HepG2 (cell line): ENCODE results near the gene NUBP2. TPM values are rescaled to one million over a fixed set of nuclear protein-coding genes. Genes with fewer than 3 reads are reported as not detected.

Experiments used
- AKAP8 ChIP-seq: sonication (generic); formaldehyde crosslinking; IDR thresholded peaks from 2 replicates; pipeline ENCODE4 v1.5.1; 2020; ENCODE audit warnings: mild to moderate bottlenecking, missing genetic modification reagents
- CSRNP1 ChIP-seq: sonication (generic); formaldehyde crosslinking; IDR thresholded peaks from 2 replicates; pipeline ENCODE4 v1.8.1; 2023; ENCODE audit warnings: mild to moderate bottlenecking, missing genetic modification reagents
- IRX3 ChIP-seq: sonication (generic); formaldehyde crosslinking; IDR thresholded peaks from 2 replicates; pipeline ENCODE4 v1.8.1; 2023; ENCODE audit warnings: mild to moderate bottlenecking, low read depth, missing genetic modification reagents, borderline replicate concordance
- KDM6A ChIP-seq: IDR thresholded peaks from 2 replicates; pipeline ENCODE4 v1.6.1; 2016; ENCODE audit warnings: low read depth
- POLR2G ChIP-seq: fragments of 200-400 bp; formaldehyde crosslinking; IDR thresholded peaks from 2 replicates; pipeline ENCODE4 v1.6.1; 2018; ENCODE audit warnings: mild to moderate bottlenecking, low read depth, low read length, moderate library complexity
- RBFOX2 ChIP-seq: fragments of 200-400 bp; formaldehyde crosslinking; IDR thresholded peaks from 2 replicates; pipeline ENCODE4 v1.6.1; 2017; ENCODE audit warnings: low read depth, mild to moderate bottlenecking, low read length
- RBM22 ChIP-seq: fragments of 200-400 bp; formaldehyde crosslinking; optimal IDR thresholded peaks from 2 replicates; pipeline ENCODE3; 2017; ENCODE audit warnings: mild to moderate bottlenecking, low read length, moderate library complexity
- SRSF1 ChIP-seq: fragments of 200-400 bp; formaldehyde crosslinking; optimal IDR thresholded peaks from 2 replicates; pipeline ENCODE3; 2017; ENCODE audit warnings: mild to moderate bottlenecking, low read depth, low read length, moderate library complexity
- ZFY ChIP-seq: sonication (generic); formaldehyde crosslinking; IDR thresholded peaks from 2 replicates; pipeline ENCODE4 v1.4.0; 2020; ENCODE audit warnings: missing genetic modification reagents
- ZNF687 ChIP-seq: sonication (generic); formaldehyde crosslinking; IDR thresholded peaks from 2 replicates; pipeline ENCODE4 v1.5.1; 2020; ENCODE audit warnings: mild to moderate bottlenecking, missing genetic modification reagents, moderate library complexity
- polyA plus RNA-seq, 8 experiments: library from polyadenylated mRNA; depleted of rRNA in 3 of 8; stranded (reverse) in 7 of 8; unstranded in 1 of 8; fragments of >200 nt; fragmentation: Illumina TruSeq in 4 of 8; extraction: Trizol in 4 of 8; gene quantifications; 2 replicates each; pipeline versions ENCODE4 v1.2.1 to v1.2.3, GENCODE V29; 2011 to 2016; ENCODE audit warnings: low read depth in 4 of 8, missing spikeins in 1 of 8, mixed read lengths in 1 of 8; ENCODE audit not compliant: insufficient read depth in 1 of 8
- total RNA-seq, 5 experiments: library from RNA; depleted of rRNA; stranded (reverse); fragments of >200 nt; fragmentation: Illumina TruSeq; extraction: Trizol; gene quantifications; 2 replicates each; pipeline ENCODE4 v1.2.3, GENCODE V29; 2016; ENCODE audit warnings: low read depth in 1 of 5

Gene NUBP2
- total and polyA plus RNA-seq, 2 of the 13 experiments (the other 11 are each of a cell fraction or from before 2014, with no cell fraction given), result 25.7 to 61.5 TPM

GRCh38 chr16:1770328-1771187, 12.2 kb upstream of the NUBP2 start (continued):
- TF ChIP-seq CSRNP1 (CRISPR knock-in tag), result 0 out of 2 replicates have a peak, but pooled peaks have one; percentile 26
- 0 out of 2 replicates have a peak, but pooled peaks have one; percentile 5 for TF ChIP-seq ZFY (CRISPR knock-in tag)
- TF ChIP-seq SRSF1, result peak; percentile 19
- TF ChIP-seq POLR2G, result peak; percentile 34
- no peak for TF ChIP-seq KDM6A (CRISPR knock-in tag)
- TF ChIP-seq RBM22, result peak; percentile 88
- TF ChIP-seq ZNF687 (CRISPR knock-in tag), result peak; percentile 13; the same call in 1 of the 2 replicates
- no peak for TF ChIP-seq IRX3 (CRISPR knock-in tag)
- TF ChIP-seq RBFOX2, result peak; percentile 76
- 0 out of 2 replicates have a peak, but pooled peaks have one; percentile 35 for TF ChIP-seq AKAP8 (CRISPR knock-in tag)
